Transverse colon (tissue), 4 donors: Measurements from ENCODE around the gene DNAH12. TPM values are rescaled to one million over a fixed set of nuclear protein-coding genes. Genes with fewer than 3 reads are reported as not detected.
"Not testable (repeated sequence)": the region's sequence is repeated elsewhere in the genome, so short reads cannot be mapped to it uniquely, and the experiment has no call there.

Experiments
- DNase-seq: peaks from one replicate; pipeline ENCODE4 v3.0.0-alpha.2; 2019
- H3K27ac ChIP-seq, 4 donors: fragments of 200-600 bp; sonication (generic); 2 replicates each; pipeline ENCODE4 v1.5.1; 2016 to 2018; ENCODE audit warnings: inconsistent platforms in 4 of 4
- H3K27me3 ChIP-seq: fragments of 200-600 bp; sonication (generic); 2 replicates; pipeline ENCODE4 v1.5.1; 2017; ENCODE audit warnings: inconsistent platforms
- H3K36me3 ChIP-seq, 4 donors: fragments of 200-600 bp; sonication (generic); 2 replicates each; pipeline ENCODE4 v1.5.1; 2017 to 2019; ENCODE audit warnings: inconsistent platforms in 4 of 4
- H3K4me1 ChIP-seq, 4 donors: fragments of 200-600 bp; sonication (generic); 2 replicates each; pipeline ENCODE4 v1.5.1; 2017 to 2020; ENCODE audit warnings: inconsistent platforms in 4 of 4
- H3K4me3 ChIP-seq, 4 donors: fragments of 200-600 bp; sonication (generic); 1 replicate in 1 of 4; 2 replicates in 3 of 4; pipeline versions ENCODE4 v1.5.1 to v1.6.1; 2017 to 2019; ENCODE audit warnings: inconsistent platforms in 4 of 4
- H3K9me3 ChIP-seq, 2 donors: fragments of 200-600 bp; sonication (generic); 2 replicates each; pipeline ENCODE4 v1.5.1; 2017 to 2019; ENCODE audit warnings: inconsistent platforms in 2 of 2
- CTCF ChIP-seq, 5 experiments: fragments of 200-600 bp in 3 of 5; fragments of 450-650 bp in 2 of 5; sonication (generic) in 3 of 5; IDR thresholded peaks; 1 replicate in 2 of 5; 2 replicates in 3 of 5; pipeline ENCODE4 v1.5.1; 2016 to 2017; ENCODE audit warnings: antibody characterized with exemption in 5 of 5, inconsistent platforms in 3 of 5, mild to moderate bottlenecking in 2 of 5, moderate library complexity in 1 of 5
- EP300 ChIP-seq: sonication (generic); formaldehyde crosslinking; IDR thresholded peaks from one replicate; pipeline ENCODE4 v1.6.1; 2017; ENCODE audit warnings: antibody characterized with exemption, low read depth
- POLR2A ChIP-seq: fragments of 450-650 bp; IDR thresholded peaks from one replicate; pipeline ENCODE4 v1.6.1; 2016; ENCODE audit warnings: antibody characterized with exemption, mild to moderate bottlenecking, moderate library complexity
- POLR2AphosphoS5 ChIP-seq, 3 donors: sonication (generic); formaldehyde crosslinking; IDR thresholded peaks; one replicate each; pipeline ENCODE4 v1.6.1; 2016; ENCODE audit warnings: antibody characterized with exemption in 3 of 3
- WGBS, 2 donors: methylation state at CpG; one replicate each; pipeline ENCODE4 v1.1.5; 2018; ENCODE audit warnings: low coverage in 1 of 2; 5-methylcytosine and 5-hydroxymethylcytosine counted together
- in situ Hi-C, 4 donors: fragments of 200-750 bp; cut with MboI; loops; one replicate each; pipeline versions ENCODE4 v1.15.0 to v1.15.1; 2017; ENCODE audit warnings: low sequenced_read_pairs in 3 of 4, low pct_ligation_motif_present in 1 of 4, low pct_unique_long_range_greater_than_20kb in 1 of 4
- intact Hi-C: fragments of 100-400 bp; cut with DNase I; formaldehyde crosslinking; loops from one replicate; pipeline ENCODE4 v1.15.1; 2023; ENCODE audit warnings: low total_unique reads
- total RNA-seq, 4 donors: library from RNA; depleted of rRNA; stranded (reverse); fragments of >200 nt; gene quantifications; one replicate each; pipeline ENCODE4 v1.1.0, GENCODE V29; 2016

Gene DNAH12
- total RNA-seq, 4 donors from 2014 or later, result not detected

DNA sequence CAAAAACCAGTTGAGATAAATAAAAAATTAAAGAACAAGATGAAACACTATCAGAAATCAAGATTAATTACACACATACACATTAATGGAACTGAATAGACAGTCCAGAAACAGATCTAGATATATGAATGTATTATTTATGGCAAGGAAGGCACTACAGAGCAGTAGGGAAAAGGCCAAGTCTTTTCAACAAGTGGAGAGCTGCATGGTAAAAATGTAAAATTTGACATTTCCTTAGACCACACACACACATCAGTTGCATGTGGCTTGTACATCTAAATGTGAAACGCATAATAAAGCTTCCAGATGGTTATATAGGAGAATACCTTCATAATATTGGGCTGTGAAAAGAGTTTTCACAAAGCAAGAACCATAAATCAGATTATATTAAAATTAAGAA, 193.9 kb downstream of the DNAH12 start:
- no peaks in the 10 kb centered on the region for H3K4me1 ChIP-seq
- H3K27ac ChIP-seq, result no peak overlapping the region
- H3K27me3 ChIP-seq, result no peaks in the 10 kb centered on the region
- in situ Hi-C loops, result no loop called here
- no peak for DNase-seq
- H3K36me3 ChIP-seq, result no peaks in the 10 kb centered on the region
- no peak overlapping the region for H3K4me3 ChIP-seq
- intact Hi-C loops, result no loop called here
- H3K9me3 ChIP-seq, result no peaks in the 10 kb centered on the region
- no peak for TF ChIP-seq EP300
- no peak for TF ChIP-seq POLR2AphosphoS5 (IDR thresholded peaks at IDR 0.05)
- no peak for TF ChIP-seq CTCF (IDR thresholded peaks at IDR 0.05)
- no peak for TF ChIP-seq POLR2A
- 50 to 76% methylated on average over 1 of the region's 1 CpG for WGBS, 2 donors

DNA sequence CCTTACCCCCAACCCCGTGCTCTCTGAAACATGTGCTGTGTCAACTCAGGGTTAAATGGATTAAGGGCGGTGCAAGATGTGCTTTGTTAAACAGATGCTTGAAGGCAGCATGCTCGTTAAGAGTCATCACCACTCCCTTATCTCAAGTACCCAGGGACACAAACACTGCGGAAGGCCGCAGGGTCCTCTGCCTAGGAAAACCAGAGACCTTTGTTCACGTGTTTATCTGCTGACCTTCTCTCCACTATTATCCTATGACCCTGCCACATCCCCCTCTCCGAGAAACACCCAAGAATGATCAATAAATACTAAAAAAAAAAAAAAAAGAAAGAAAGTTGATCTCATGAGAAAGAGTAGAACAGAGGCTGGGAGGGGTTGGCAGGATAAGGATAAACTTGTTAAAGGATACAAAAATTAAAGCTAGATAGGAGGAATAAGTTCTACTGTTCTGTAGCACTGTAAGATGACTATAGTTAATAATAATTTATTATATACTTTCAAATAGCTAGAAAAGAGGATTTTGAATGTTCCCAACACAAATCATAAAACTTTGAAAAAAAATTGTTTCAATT, 205.0 kb downstream of the DNAH12 start:
- in situ Hi-C loops, H3K4me1 ChIP-seq, intact Hi-C loops, DNase-seq, H3K27me3 ChIP-seq, H3K4me3 ChIP-seq, H3K27ac ChIP-seq, H3K9me3 ChIP-seq, H3K36me3 ChIP-seq: not testable (repeated sequence)
- 46 to 50% methylated on average over 1 to 7 of the region's 7 CpGs for WGBS, 2 donors

DNA sequence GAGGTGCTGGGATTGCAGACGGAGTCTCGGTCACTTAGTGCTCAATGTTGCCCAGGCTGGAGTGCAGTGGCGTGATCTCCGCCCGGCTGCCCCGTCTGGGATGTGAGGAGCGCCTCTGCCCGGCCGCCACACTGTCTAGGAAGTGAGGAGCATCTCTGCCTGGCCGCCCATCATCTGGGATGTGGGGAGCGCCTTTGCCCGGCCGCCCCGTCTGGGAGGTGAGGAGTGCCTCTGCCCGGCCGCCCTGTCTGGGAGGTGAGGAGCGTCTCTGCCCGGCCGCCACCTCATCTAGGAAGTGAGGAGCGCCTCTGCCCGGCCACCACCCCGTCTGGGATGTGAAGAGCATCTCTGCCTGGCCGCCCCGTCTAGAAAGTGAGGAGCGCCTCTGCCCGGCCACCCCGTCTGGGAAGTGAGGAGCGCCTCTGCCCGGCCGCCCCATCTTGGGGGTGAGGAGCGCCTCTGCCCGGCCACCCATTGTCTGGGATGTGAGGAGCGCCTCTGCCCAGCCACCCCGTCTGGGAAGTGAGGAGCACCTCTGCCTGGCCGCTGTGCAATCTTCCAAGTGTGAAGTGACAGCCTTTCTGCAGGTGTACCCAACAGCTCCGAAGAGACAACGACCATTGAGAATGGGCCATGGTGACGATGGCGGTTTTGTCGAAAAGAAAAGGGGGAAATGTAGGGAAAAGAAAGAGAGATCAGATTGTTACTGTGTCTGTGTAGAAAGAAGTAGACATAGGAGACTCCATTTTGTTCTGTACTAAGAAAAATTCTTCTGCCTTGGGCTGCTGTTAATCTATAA, 205.7 kb downstream of the DNAH12 start:
- H3K36me3 ChIP-seq, H3K4me3 ChIP-seq, in situ Hi-C loops, H3K27me3 ChIP-seq, H3K4me1 ChIP-seq, intact Hi-C loops, DNase-seq, H3K27ac ChIP-seq, H3K9me3 ChIP-seq: not testable (repeated sequence)
- 93% methylated on average over 5 to 32 of the region's 40 CpGs for WGBS, 2 donors

GRCh38 chr3:57335283-57335938, 208.7 kb downstream of the DNAH12 start:
- Histone ChIP-seq H3K27me3 (no peaks in the 10 kb centered on the region), H3K4me3 (no peak overlapping the region), H3K36me3 (no peaks in the 10 kb centered on the region), H3K27ac (no peak overlapping the region), H3K9me3 (no peaks in the 10 kb centered on the region), H3K4me1 (no peaks in the 10 kb centered on the region)
- intact Hi-C loops (no loop called here), in situ Hi-C loops (no loop called here)
- no peak for DNase-seq
- WGBS, 2 donors, result 74% methylated on average over 4 to 5 of the region's 5 CpGs
- TF ChIP-seq POLR2A (no peak), POLR2AphosphoS5 (IDR thresholded peaks at IDR 0.05) (no peak), EP300 (no peak), CTCF (IDR thresholded peaks at IDR 0.05) (no peak)

GRCh38 chr3:57331078-57331610, 213.0 kb downstream of the DNAH12 start:
- no peak overlapping the region for H3K27ac ChIP-seq
- H3K4me1 ChIP-seq, result no peaks in the 10 kb centered on the region
- intact Hi-C loops (no loop called here), in situ Hi-C loops (no loop called here)
- H3K9me3 ChIP-seq, result no peaks in the 10 kb centered on the region
- no peaks in the 10 kb centered on the region for H3K27me3 ChIP-seq
- WGBS, 2 donors, result 81 to 93% methylated on average over 3 of the region's 3 CpGs
- no peak overlapping the region for H3K4me3 ChIP-seq
- no peak for TF ChIP-seq POLR2AphosphoS5 (IDR thresholded peaks at IDR 0.05)
- H3K36me3 ChIP-seq, result no peaks in the 10 kb centered on the region
- DNase-seq, result no peak

GRCh38 chr3:57326498-57326897, 217.6 kb downstream of the DNAH12 start:
- H3K9me3 ChIP-seq, H3K36me3 ChIP-seq, DNase-seq, H3K4me3 ChIP-seq, intact Hi-C loops, H3K27me3 ChIP-seq, H3K4me1 ChIP-seq, in situ Hi-C loops, H3K27ac ChIP-seq: not testable (repeated sequence)
- WGBS, 2 donors, result 83 to 88% methylated on average over 1 of the region's 1 CpG
